ENCODE data around the gene SCAMP3. TPM values are rescaled to one million over a fixed set of nuclear protein-coding genes. Genes with fewer than 3 reads are reported as not detected.

Gene SCAMP3
- total RNA-seq, result 32.1 and 42.9 TPM in 2 replicates

GRCh38 chr1:155261852-155262673 is at the start of gene SCAMP3:
Gene SCAMP3, minus strand, starts transcription at chr1:155262360. Its CDS starts 209 bp downstream, at chr1:155262151.

GRCh38 chr1:155308493-155309422 is 46.6 kb upstream of the SCAMP3 start, which contains the start of gene FDPS:
Gene FDPS, plus strand, starts transcription at chr1:155308866. Its CDS starts 924 bp downstream, at chr1:155309790.

GRCh38 chr1:155301342-155301841 is 39.2 kb upstream of the SCAMP3 start, which contains the start of gene PKLR:
Gene PKLR, minus strand, starts transcription at chr1:155301438. Its CDS starts 43 bp downstream, at chr1:155301395.

GRCh38 chr1:155277070-155277901 is 15.1 kb upstream of the SCAMP3 start, which contains the start of gene HCN3:
Gene HCN3, plus strand, starts transcription at chr1:155277463. Its CDS starts 128 bp downstream, at chr1:155277591.

GRCh38 chr1:155273343-155274245 is 11.4 kb upstream of the SCAMP3 start, which contains the start of gene CLK2:
Gene CLK2, minus strand, starts transcription at chr1:155273504. Its CDS starts 2,527 bp downstream, at chr1:155270977.

GRCh38 chr1:155255243-155256007 is 6.7 kb downstream of the SCAMP3 start, which contains the start of gene ENTREP3:
Gene ENTREP3, minus strand, starts transcription at chr1:155255483. Its CDS starts 606 bp downstream, at chr1:155254877.

GRCh38 chr1:155208541-155209311 is 53.4 kb downstream of the SCAMP3 start, which contains the start of gene MTX1:
Gene MTX1, plus strand, starts transcription at chr1:155208695. Its CDS starts 110 bp downstream, at chr1:155208805.

GRCh38 chr1:155207806-155208540 is 54.2 kb downstream of the SCAMP3 start, which contains the start of gene THBS3:
Gene THBS3, minus strand, starts transcription at chr1:155207897. Its CDS starts 21 bp downstream, at chr1:155207876.

Other genes starting within 250 kb of the SCAMP3 start
- gene DCST2, start 228.6 kb downstream of the SCAMP3 start, total RNA-seq, result not detected in 2 replicates
- gene DCST1, start 228.5 kb downstream of the SCAMP3 start, total RNA-seq, result not detected in 2 replicates
- gene ADAM15, start 211.0 kb downstream of the SCAMP3 start, total RNA-seq, result 66.8 and 66.9 TPM in 2 replicates
- gene EFNA4, start 198.6 kb downstream of the SCAMP3 start, total RNA-seq, result 1.9 and 3.7 TPM in 2 replicates
- 0.77 and 3.1 TPM in 2 replicates for gene EFNA3, start 183.5 kb downstream of the SCAMP3 start, total RNA-seq
- gene EFNA1, start 134.5 kb downstream of the SCAMP3 start, total RNA-seq, result 0.19 and 1.4 TPM in 2 replicates
- gene SLC50A1, start 126.5 kb downstream of the SCAMP3 start, total RNA-seq, result 26.6 and 27.3 TPM in 2 replicates
- gene DPM3, start 121.8 kb downstream of the SCAMP3 start, total RNA-seq, result 27.6 and 28.0 TPM in 2 replicates
- 138 TPM in 2 replicates for gene KRTCAP2, start 89.1 kb downstream of the SCAMP3 start, total RNA-seq
- 1.5 and 2.5 TPM in 2 replicates for gene TRIM46, start 88.5 kb downstream of the SCAMP3 start, total RNA-seq
- 7.9 and 14.4 TPM in 2 replicates for gene THBS3, start 54.5 kb downstream of the SCAMP3 start, total RNA-seq
- 44.3 and 57.3 TPM in 2 replicates for gene MTX1, start 53.7 kb downstream of the SCAMP3 start, total RNA-seq
- gene ENTREP3, start 6.9 kb downstream of the SCAMP3 start, total RNA-seq, result 3.4 and 3.5 TPM in 2 replicates
- gene CLK2, start 11.1 kb upstream of the SCAMP3 start, total RNA-seq, result 22.0 and 25.7 TPM in 2 replicates
- gene HCN3, start 15.1 kb upstream of the SCAMP3 start, total RNA-seq, result 0.19 and 0.85 TPM in 2 replicates
- 0.56 TPM in 1 of 2 replicates, not detected in the other for gene PKLR, start 39.1 kb upstream of the SCAMP3 start, total RNA-seq
- 110 and 204 TPM in 2 replicates for gene FDPS, start 46.5 kb upstream of the SCAMP3 start, total RNA-seq
- gene RUSC1, start 58.5 kb upstream of the SCAMP3 start, total RNA-seq, result 11.8 and 16.1 TPM in 2 replicates